Hepatocyte (in vitro differentiated cells): ENCODE measurements around the gene THAP7. TPM values are rescaled to one million over a fixed set of nuclear protein-coding genes. Genes with fewer than 3 reads are reported as not detected.

Experiments used
- DNase-seq: peaks from one replicate; pipeline ENCODE4 v3.0.0-alpha.2; 2016; ENCODE audit warnings: low spot score
- H2AFZ ChIP-seq: fragments of 200-600 bp; sonication (generic); 2 replicates; pipeline ENCODE4 v1.6.0; 2016; ENCODE audit warnings: antibody characterized with exemption, mild to moderate bottlenecking
- H3K27ac ChIP-seq: fragments of 200-600 bp; sonication (generic); 2 replicates; pipeline ENCODE4 v1.5.1; 2016; ENCODE audit warnings: mild to moderate bottlenecking
- H3K27me3 ChIP-seq: fragments of 200-600 bp; sonication (generic); 2 replicates; pipeline ENCODE4 v1.6.1; 2016
- H3K36me3 ChIP-seq: fragments of 200-600 bp; sonication (generic); replicated peaks from 2 replicates; pipeline ENCODE4 v1.5.1; 2016; ENCODE audit warnings: low read depth; ENCODE audit not compliant: insufficient read depth
- H3K4me1 ChIP-seq: fragments of 200-600 bp; sonication (generic); 2 replicates; pipeline ENCODE4 v1.5.1; 2016; ENCODE audit warnings: mild to moderate bottlenecking, moderate library complexity; ENCODE audit not compliant: insufficient read depth
- H3K4me2 ChIP-seq: fragments of 200-600 bp; sonication (generic); 2 replicates; pipeline ENCODE4 v1.6.0; 2016
- H3K4me3 ChIP-seq: fragments of 200-600 bp; sonication (generic); 2 replicates; pipeline ENCODE4 v1.5.1; 2016; ENCODE audit warnings: mild to moderate bottlenecking
- H3K79me2 ChIP-seq: fragments of 200-600 bp; sonication (generic); 2 replicates; pipeline ENCODE4 v1.6.0; 2017; ENCODE audit warnings: mild to moderate bottlenecking
- H3K9me2 ChIP-seq: fragments of 200-600 bp; sonication (generic); replicated peaks from 2 replicates; pipeline ENCODE4 v1.6.0; 2017; ENCODE audit warnings: mild to moderate bottlenecking; ENCODE audit not compliant: insufficient read depth
- H3K9me3 ChIP-seq: fragments of 200-600 bp; sonication (generic); 2 replicates; pipeline ENCODE4 v1.5.1; 2016; ENCODE audit warnings: low read depth, mild to moderate bottlenecking
- H4K20me1 ChIP-seq: fragments of 200-600 bp; sonication (generic); 2 replicates; pipeline ENCODE4 v1.6.0; 2016; ENCODE audit warnings: mild to moderate bottlenecking; ENCODE audit not compliant: insufficient read depth, poor library complexity, severe bottlenecking
- CTCF ChIP-seq: fragments of 200-600 bp; sonication (generic); IDR thresholded peaks from 2 replicates; pipeline ENCODE4 v1.5.1; 2016; ENCODE audit warnings: antibody characterized with exemption, mild to moderate bottlenecking; ENCODE audit not compliant: poor library complexity
- EZH2 ChIP-seq: fragments of 200-600 bp; sonication (generic); IDR thresholded peaks from 2 replicates; pipeline ENCODE4 v1.6.1; 2016; ENCODE audit warnings: antibody characterized with exemption, mild to moderate bottlenecking, borderline replicate concordance
- EZH2phosphoT487 ChIP-seq: fragments of 200-600 bp; sonication (generic); IDR thresholded peaks from one replicate; pipeline ENCODE4 v1.6.1; 2018; ENCODE audit warnings: antibody characterized with exemption, mild to moderate bottlenecking, low read depth, moderate library complexity; ENCODE audit not compliant: unreplicated experiment, severe bottlenecking
- WGBS: methylation state at CpG from one replicate; pipeline ENCODE4 v1.1.6; 2016; ENCODE audit warnings: low lambda C conversion rate; ENCODE audit errors: missing lambda C conversion rate; 5-methylcytosine and 5-hydroxymethylcytosine counted together
- polyA plus RNA-seq: library from polyadenylated mRNA; unstranded; fragments of >200 nt; fragmentation: Nextera tagmentation; extraction: Ambion mirVana; gene quantifications from 2 replicates; pipeline ENCODE4 v1.2.1, GENCODE V29; 2016
- total RNA-seq: library from RNA; depleted of rRNA; stranded (reverse); fragments of >200 nt; gene quantifications from 2 replicates; pipeline ENCODE4 v1.2.3, GENCODE V29; 2014

Gene THAP7
- total and polyA plus RNA-seq, 2 experiments from 2014 or later = 26.2 to 41.2 TPM

- H3K4me3 ChIP-seq = no peak overlapping the region
- H3K4me2 ChIP-seq = no peak overlapping the region
- 97% methylated on average over 29 of the region's 29 CpGs for WGBS
- no peak overlapping the region for H3K27ac ChIP-seq
- no peaks in the 10 kb centered on the region for H3K79me2 ChIP-seq
- no peaks in the 10 kb centered on the region for H3K36me3 ChIP-seq
- H3K9me3 ChIP-seq = no peaks in the 10 kb centered on the region
- no peaks in the 10 kb centered on the region for H4K20me1 ChIP-seq
- TF ChIP-seq EZH2phosphoT487 (no peak), CTCF (no peak), EZH2 (no peak)
- no peaks in the 10 kb centered on the region for H3K9me2 ChIP-seq
- H3K27me3 ChIP-seq = no peaks in the 10 kb centered on the region
- DNase-seq = no peak
- H2AFZ ChIP-seq = no peak overlapping the region
- no peaks in the 10 kb centered on the region for H3K4me1 ChIP-seq
Observed at GRCh38 chr22:20993304-20994127, 8.4 kb downstream of the THAP7 start.

- no peak overlapping the region for H3K4me2 ChIP-seq
- H4K20me1 ChIP-seq = no peaks in the 10 kb centered on the region
- TF ChIP-seq EZH2phosphoT487 (no peak), CTCF (no peak), EZH2 (no peak)
- no peaks in the 10 kb centered on the region for H3K79me2 ChIP-seq
- no peaks in the 10 kb centered on the region for H3K27me3 ChIP-seq
- H3K4me1 ChIP-seq = no peaks in the 10 kb centered on the region
- no peaks in the 10 kb centered on the region for H3K9me3 ChIP-seq
- no peak overlapping the region for H3K27ac ChIP-seq
- no peak for DNase-seq
- no peak overlapping the region for H3K4me3 ChIP-seq
- no peaks in the 10 kb centered on the region for H3K36me3 ChIP-seq
- H2AFZ ChIP-seq = no peak overlapping the region
- H3K9me2 ChIP-seq = no peaks in the 10 kb centered on the region
- WGBS = 92% methylated on average over 21 of the region's 21 CpGs
Observed at GRCh38 chr22:20992456-20993303, 9.2 kb downstream of the THAP7 start.

- no peak for DNase-seq
- no peak overlapping the region for H3K27ac ChIP-seq
- 87% methylated on average over 7 of the region's 7 CpGs for WGBS
- no peaks in the 10 kb centered on the region for H3K9me2 ChIP-seq
- no peaks in the 10 kb centered on the region for H3K27me3 ChIP-seq
- no peak overlapping the region for H3K4me2 ChIP-seq
- H3K36me3 ChIP-seq = no peaks in the 10 kb centered on the region
- no peaks in the 10 kb centered on the region for H3K4me1 ChIP-seq
- H3K9me3 ChIP-seq = no peaks in the 10 kb centered on the region
- H2AFZ ChIP-seq = no peak overlapping the region
- no peaks in the 10 kb centered on the region for H3K79me2 ChIP-seq
- H4K20me1 ChIP-seq = no peaks in the 10 kb centered on the region
- TF ChIP-seq CTCF (no peak), EZH2 (no peak), EZH2phosphoT487 (no peak)
- no peak overlapping the region for H3K4me3 ChIP-seq
Observed at GRCh38 chr22:20992056-20992442, 9.9 kb downstream of the THAP7 start.
